CD4-positive, alpha-beta T cell (primary cell): ENCODE measurements around the gene MACROD2. TPM values are rescaled to one million over a fixed set of nuclear protein-coding genes. Genes with fewer than 3 reads are reported as not detected.

Experiments used
- ATAC-seq: fragments of 200-7000 bp; cut with Tn5 transposase; one replicate; pipeline ENCODE4 v1.10.0; 2022; ENCODE audit warnings: mild to moderate bottlenecking; ENCODE audit not compliant: poor library complexity
- CTCF ChIA-PET: fragments of 350-600 bp; sonication (Branson Sonifier 250); formaldehyde crosslinking; loops from one replicate; lab custom pipeline; 2021; ENCODE audit warnings: antibody characterized with exemption, inconsistent platforms; lab: Charles Lee
- POLR2A ChIA-PET: fragments of 350-600 bp; sonication (Branson Sonifier 250); formaldehyde crosslinking; loops from one replicate; lab custom pipeline; 2021; ENCODE audit warnings: antibody characterized with exemption, inconsistent platforms; lab: Charles Lee
- DNase-seq, 14 experiments: peaks; one replicate each; pipeline ENCODE4 v3.0.0-alpha.2; 2013 to 2020; ENCODE audit warnings: mixed read lengths in 2 of 14
- H3K27ac ChIP-seq, 2 donors: one replicate each; pipeline versions ENCODE4 v1.5.1 to v1.7.0; 2013; ENCODE audit warnings: low read length in 2 of 2, low read depth in 1 of 2, mild to moderate bottlenecking in 1 of 2
- H3K27me3 ChIP-seq, 2 experiments: 1 replicate in 1 of 2; 2 replicates in 1 of 2; pipeline versions ENCODE4 v1.6.1 to v1.7.0; 2013; ENCODE audit warnings: low read length in 2 of 2, control low read depth in 1 of 2, mild to moderate bottlenecking in 1 of 2, moderate library complexity in 1 of 2; ENCODE audit not compliant: insufficient read depth in 2 of 2, control insufficient read depth in 1 of 2
- H3K36me3 ChIP-seq: one replicate; pipeline ENCODE4 v1.6.1; 2013; ENCODE audit warnings: low read length, control low read depth; ENCODE audit not compliant: insufficient read depth
- H3K4me1 ChIP-seq: one replicate; pipeline ENCODE4 v1.6.1; 2013; ENCODE audit warnings: low read length, control low read depth; ENCODE audit not compliant: insufficient read depth
- H3K4me3 ChIP-seq: one replicate; pipeline ENCODE4 v1.5.1; 2013; ENCODE audit warnings: mild to moderate bottlenecking, low read length, moderate library complexity
- H3K9me3 ChIP-seq, 2 experiments: 1 replicate in 1 of 2; 2 replicates in 1 of 2; pipeline versions ENCODE4 v1.6.1 to v1.7.0; 2013; ENCODE audit warnings: low read length in 2 of 2, mild to moderate bottlenecking in 2 of 2, control low read depth in 1 of 2, moderate library complexity in 1 of 2; ENCODE audit not compliant: control insufficient read depth in 1 of 2, insufficient read depth in 1 of 2
- H3K27ac Mint-ChIP-seq: one replicate; pipeline ENCODE4 v1.8.0; 2020; ENCODE audit warnings: mixed read lengths
- H3K27me3 Mint-ChIP-seq: one replicate; pipeline ENCODE4 v1.8.0; 2021; ENCODE audit warnings: mixed read lengths
- H3K36me3 Mint-ChIP-seq: one replicate; pipeline ENCODE4 v1.8.0; 2021; ENCODE audit warnings: low read depth, mixed read lengths
- H3K4me1 Mint-ChIP-seq: one replicate; pipeline ENCODE4 v1.8.0; 2021; ENCODE audit warnings: low read depth, mixed read lengths
- H3K4me3 Mint-ChIP-seq: one replicate; pipeline ENCODE4 v1.8.0; 2020; ENCODE audit warnings: mild to moderate bottlenecking, mixed read lengths
- H3K9me3 Mint-ChIP-seq: one replicate; pipeline ENCODE4 v1.8.0; 2020; ENCODE audit warnings: mixed read lengths
- intact Hi-C, 2 experiments: fragments of 100-400 bp; cut with DNase I in 1 of 2; cut with micrococcal nuclease in 1 of 2; formaldehyde crosslinking; loops; one replicate each; pipeline versions ENCODE4 v1.15.1 to v1.9.0; 2023 to 2025; cut with DNase I, micrococcal nuclease
- total RNA-seq, 174 experiments: library from RNA in 2 of 174; stranded (reverse) in 2 of 174; gene quantifications; one replicate each; pipeline ENCODE4 v1.2.3 and lab custom pipeline; 2021 to 2026
- TF ChIP-seq, protein P1 (sequence below): fragments of 200-600 bp; IDR thresholded peaks from one replicate; pipeline ENCODE4 v1.8.0; 2022; ENCODE audit warnings: antibody characterized with exemption, mild to moderate bottlenecking

MACROD2 gene
- total RNA-seq, 2 experiments from 2014 or later, result not detected

- TF ChIP-seq, protein P1, sequence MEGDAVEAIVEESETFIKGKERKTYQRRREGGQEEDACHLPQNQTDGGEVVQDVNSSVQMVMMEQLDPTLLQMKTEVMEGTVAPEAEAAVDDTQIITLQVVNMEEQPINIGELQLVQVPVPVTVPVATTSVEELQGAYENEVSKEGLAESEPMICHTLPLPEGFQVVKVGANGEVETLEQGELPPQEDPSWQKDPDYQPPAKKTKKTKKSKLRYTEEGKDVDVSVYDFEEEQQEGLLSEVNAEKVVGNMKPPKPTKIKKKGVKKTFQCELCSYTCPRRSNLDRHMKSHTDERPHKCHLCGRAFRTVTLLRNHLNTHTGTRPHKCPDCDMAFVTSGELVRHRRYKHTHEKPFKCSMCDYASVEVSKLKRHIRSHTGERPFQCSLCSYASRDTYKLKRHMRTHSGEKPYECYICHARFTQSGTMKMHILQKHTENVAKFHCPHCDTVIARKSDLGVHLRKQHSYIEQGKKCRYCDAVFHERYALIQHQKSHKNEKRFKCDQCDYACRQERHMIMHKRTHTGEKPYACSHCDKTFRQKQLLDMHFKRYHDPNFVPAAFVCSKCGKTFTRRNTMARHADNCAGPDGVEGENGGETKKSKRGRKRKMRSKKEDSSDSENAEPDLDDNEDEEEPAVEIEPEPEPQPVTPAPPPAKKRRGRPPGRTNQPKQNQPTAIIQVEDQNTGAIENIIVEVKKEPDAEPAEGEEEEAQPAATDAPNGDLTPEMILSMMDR, result no peak
- no peaks in the 10 kb centered on the region for H3K4me1 Mint-ChIP-seq
- H3K27me3 Mint-ChIP-seq, result no peaks in the 10 kb centered on the region
- Histone ChIP-seq H3K27ac (no peak overlapping the region), H3K4me3 (no peak overlapping the region), H3K9me3 (no peaks in the 10 kb centered on the region), H3K36me3 (no peaks in the 10 kb centered on the region), H3K4me1 (no peaks in the 10 kb centered on the region), H3K27me3 (no peaks in the 10 kb centered on the region)
- ATAC-seq (no peak), DNase-seq (no peak)
- H3K27ac Mint-ChIP-seq, result no peak overlapping the region
- intact Hi-C loops, result no loop called here
- H3K9me3 Mint-ChIP-seq, result peaks cover 6% of the 10 kb centered on the region
- POLR2A ChIA-PET, result no interaction called here
- no peak overlapping the region for H3K4me3 Mint-ChIP-seq
- CTCF ChIA-PET, result no interaction called here
- no peaks in the 10 kb centered on the region for H3K36me3 Mint-ChIP-seq
Observed at GRCh38 chr20:15491575-15491974, 1496.3 kb downstream of the MACROD2 start.

GRCh38 chr20:15494851-15495250, 1499.5 kb downstream of the MACROD2 start:
- CTCF ChIA-PET, result no interaction called here
- no peak overlapping the region for H3K4me3 Mint-ChIP-seq
- Histone ChIP-seq H3K4me1 (no peaks in the 10 kb centered on the region), H3K9me3 (peaks cover 0 to 6% of the 10 kb centered on the region in 2 experiments), H3K36me3 (no peaks in the 10 kb centered on the region), H3K27me3 (no peaks in the 10 kb centered on the region), H3K4me3 (no peak overlapping the region), H3K27ac (no peak overlapping the region)
- peaks cover 15% of the 10 kb centered on the region for H3K9me3 Mint-ChIP-seq
- H3K4me1 Mint-ChIP-seq, result no peaks in the 10 kb centered on the region
- no peaks in the 10 kb centered on the region for H3K36me3 Mint-ChIP-seq
- no peaks in the 10 kb centered on the region for H3K27me3 Mint-ChIP-seq
- intact Hi-C loops, result no loop called here
- no peak for DNase-seq
- POLR2A ChIA-PET, result no interaction called here
- TF ChIP-seq, protein P1, result no peak
- ATAC-seq, result no peak
- H3K27ac Mint-ChIP-seq, result no peak overlapping the region

GRCh38 chr20:15496501-15497039, 1501.3 kb downstream of the MACROD2 start:
- Mint-ChIP-seq H3K4me3 (no peak overlapping the region), H3K9me3 (peaks cover 15% of the 10 kb centered on the region), H3K27me3 (no peaks in the 10 kb centered on the region), H3K4me1 (no peaks in the 10 kb centered on the region), H3K36me3 (no peaks in the 10 kb centered on the region), H3K27ac (no peak overlapping the region)
- no peak for ATAC-seq
- ChIA-PET CTCF (no interaction called here), POLR2A (no interaction called here)
- Histone ChIP-seq H3K36me3 (no peaks in the 10 kb centered on the region), H3K4me1 (no peaks in the 10 kb centered on the region), H3K4me3 (no peak overlapping the region), H3K27ac (no peak overlapping the region), H3K27me3 (no peaks in the 10 kb centered on the region), H3K9me3 (peaks cover 0 to 6% of the 10 kb centered on the region in 2 experiments)
- no peak for DNase-seq
- TF ChIP-seq, protein P1, result no peak
- intact Hi-C loops, result no loop called here
